B cell (primary cell): ENCODE measurements around the gene METRNL. TPM values are rescaled to one million over a fixed set of nuclear protein-coding genes. Genes with fewer than 3 reads are reported as not detected.

Experiments
- ATAC-seq: fragments of 200-7000 bp; cut with Tn5 transposase; one replicate; pipeline ENCODE4 v1.10.0; 2021; ENCODE audit warnings: low read depth, mild to moderate bottlenecking, moderate number of reproducible peaks, moderate library complexity
- CTCF ChIA-PET: fragments of 350-600 bp; sonication (Branson Sonifier 250); formaldehyde crosslinking; loops from one replicate; lab custom pipeline; 2021; ENCODE audit warnings: antibody characterized with exemption, inconsistent platforms; lab: Charles Lee
- POLR2A ChIA-PET: fragments of 350-600 bp; sonication (Branson Sonifier 250); formaldehyde crosslinking; loops from one replicate; lab custom pipeline; 2021; ENCODE audit warnings: antibody characterized with exemption; lab: Charles Lee
- DNase-seq: peaks from one replicate; pipeline ENCODE4 v3.0.0; 2013
- H2AFZ ChIP-seq: 2 replicates; pipeline ENCODE4 v1.6.1; 2012; ENCODE audit warnings: mild to moderate bottlenecking, low read depth, low read length; ENCODE audit not compliant: insufficient read depth, poor library complexity, severe bottlenecking
- H3K27ac ChIP-seq, 2 donors: 1 replicate in 1 of 2; 2 replicates in 1 of 2; pipeline ENCODE4 v1.5.1; 2012 to 2013; ENCODE audit warnings: low read length in 2 of 2, mild to moderate bottlenecking in 2 of 2, moderate library complexity in 1 of 2
- H3K27me3 ChIP-seq, 4 experiments: fragments of 200-600 bp in 1 of 4; sonication (generic) in 1 of 4; replicated peaks in 1 of 4; 1 replicate in 2 of 4; 2 replicates in 2 of 4; pipeline versions ENCODE4 v1.6.1 to v1.7.0; 2013 to 2016; ENCODE audit warnings: low read length in 3 of 4, mild to moderate bottlenecking in 2 of 4, mixed read lengths in 1 of 4, moderate library complexity in 1 of 4; ENCODE audit not compliant: insufficient read depth in 4 of 4, control insufficient read depth in 3 of 4; ENCODE audit errors: control extremely low read depth in 1 of 4
- H3K36me3 ChIP-seq, 2 experiments: replicated peaks in 1 of 2; 1 replicate in 1 of 2; 2 replicates in 1 of 2; pipeline versions ENCODE4 v1.6.1 to v1.7.1; 2013; ENCODE audit warnings: low read length in 1 of 2; ENCODE audit not compliant: insufficient read depth in 2 of 2, control insufficient read depth in 1 of 2; ENCODE audit errors: control extremely low read depth in 1 of 2, extremely low read depth in 1 of 2
- H3K4me1 ChIP-seq, 2 donors: fragments of 200-600 bp in 1 of 2; sonication (generic) in 1 of 2; 1 replicate in 1 of 2; 2 replicates in 1 of 2; pipeline versions ENCODE4 v1.5.1 to v1.6.1; 2013 to 2017; ENCODE audit warnings: low read length in 2 of 2; ENCODE audit not compliant: control insufficient read depth in 2 of 2, insufficient read depth in 2 of 2
- H3K4me2 ChIP-seq: replicated peaks from 2 replicates; pipeline ENCODE3; 2012; ENCODE audit warnings: mild to moderate bottlenecking, low read depth, low read length; ENCODE audit not compliant: poor library complexity, severe bottlenecking
- H3K4me3 ChIP-seq, 5 experiments: fragments of 200-600 bp in 1 of 5; sonication (generic) in 1 of 5; 1 replicate in 3 of 5; 2 replicates in 2 of 5; pipeline versions ENCODE4 v1.5.1 to v1.7.0; 2011 to 2016; ENCODE audit warnings: low read length in 4 of 5, mild to moderate bottlenecking in 4 of 5, low read depth in 2 of 5, control low read depth in 1 of 5, moderate library complexity in 1 of 5; ENCODE audit not compliant: insufficient read depth in 1 of 5; ENCODE audit errors: control extremely low read depth in 1 of 5, extremely low read depth in 1 of 5
- H3K79me2 ChIP-seq: fragments of 200-600 bp; sonication (generic); one replicate; pipeline ENCODE4 v1.6.0; 2016; ENCODE audit warnings: low read length; ENCODE audit not compliant: control insufficient read depth, insufficient read depth
- H3K9ac ChIP-seq: fragments of 200-600 bp; sonication (generic); 2 replicates; pipeline ENCODE4 v1.6.1; 2017; ENCODE audit warnings: mild to moderate bottlenecking, low read length, moderate library complexity
- H3K9me3 ChIP-seq, 3 donors: one replicate each; pipeline versions ENCODE4 v1.6.1 to v1.7.1; 2013; ENCODE audit warnings: low read length in 2 of 3; ENCODE audit not compliant: control insufficient read depth in 2 of 3, insufficient read depth in 1 of 3; ENCODE audit errors: control extremely low read depth in 1 of 3
- H4K20me1 ChIP-seq: 2 replicates; pipeline ENCODE4 v1.6.0; 2012; ENCODE audit warnings: mild to moderate bottlenecking, low read length; ENCODE audit not compliant: insufficient read depth, control insufficient read depth, poor library complexity, severe bottlenecking
- H3K27ac Mint-ChIP-seq: one replicate; pipeline ENCODE4 v1.8.0; 2021; ENCODE audit warnings: mixed read lengths
- H3K27me3 Mint-ChIP-seq: one replicate; pipeline ENCODE4 v1.8.0; 2021; ENCODE audit warnings: mixed read lengths
- H3K4me1 Mint-ChIP-seq: one replicate; pipeline ENCODE4 v1.8.0; 2021; ENCODE audit warnings: mixed read lengths
- H3K4me3 Mint-ChIP-seq: one replicate; pipeline ENCODE4 v1.8.0; 2021; ENCODE audit warnings: mixed read lengths
- H3K9me3 Mint-ChIP-seq: one replicate; pipeline ENCODE4 v1.8.0; 2022; ENCODE audit warnings: mixed read lengths; ENCODE audit not compliant: insufficient read depth
- EZH2 ChIP-seq: IDR thresholded peaks from 2 replicates; pipeline ENCODE4 v1.6.1; 2012; ENCODE audit warnings: borderline replicate concordance, low read depth, mild to moderate bottlenecking, moderate library complexity, low read length; ENCODE audit not compliant: insufficient read depth, poor library complexity, severe bottlenecking
- WGBS: methylation state at CpG from one replicate; pipeline ENCODE4 v1.1.5; 2013; ENCODE audit warnings: missing lambda C conversion rate; ENCODE audit not compliant: insufficient coverage; 5-methylcytosine and 5-hydroxymethylcytosine counted together
- intact Hi-C: fragments of 100-400 bp; cut with micrococcal nuclease; formaldehyde crosslinking; loops from one replicate; pipeline ENCODE4 v1.10.0; 2022
- polyA plus RNA-seq: library from polyadenylated mRNA; depleted of rRNA; stranded (reverse); fragments of >200 nt; gene quantifications from 2 replicates; pipeline ENCODE4 v1.2.3, GENCODE V29; 2012
- total RNA-seq, 2 donors: library from RNA; stranded (reverse); fragments of 120-200 nt in 1 of 2; gene quantifications; 1 replicate in 1 of 2; 2 replicates in 1 of 2; pipeline versions ENCODE4 v1.2.3 to v1.2.4, GENCODE V29; 2013 to 2022
- TF ChIP-seq, protein P1 (sequence below): fragments of 200-600 bp; IDR thresholded peaks from one replicate; pipeline ENCODE4 v1.8.0; 2022; ENCODE audit warnings: antibody characterized with exemption, mild to moderate bottlenecking

METRNL gene
- total and polyA plus RNA-seq, 2 donors (not counting 1 experiment from before 2014, with no cell fraction given): 11.8 to 18.4 TPM

DNA sequence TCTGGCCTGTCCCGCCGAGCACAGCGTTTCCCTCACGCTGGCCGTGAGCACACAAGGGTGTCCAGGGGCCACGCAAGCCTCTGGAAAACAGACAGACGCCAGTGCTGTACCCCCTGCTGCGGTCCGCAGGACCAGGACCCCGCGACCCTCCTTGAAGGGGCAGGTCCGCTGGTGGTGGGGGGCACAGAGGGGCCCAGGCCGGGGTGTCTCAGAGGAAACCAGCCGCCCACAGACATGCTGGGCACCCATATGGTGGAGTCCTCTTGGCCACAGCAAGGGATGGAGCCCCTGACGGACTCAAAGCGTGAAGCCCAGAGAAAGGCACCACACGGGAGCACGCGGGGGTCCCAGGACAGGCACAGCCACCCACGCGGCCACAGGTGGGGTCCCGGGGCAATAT, 34.4 kb downstream of the METRNL start:
- H3K27me3 ChIP-seq: peaks cover 0 to 29% (median 0%) of the 10 kb centered on the region in 4 experiments
- H3K27ac ChIP-seq: no peak overlapping the region
- peaks cover 16% of the 10 kb centered on the region for H3K4me1 Mint-ChIP-seq
- H3K4me3 Mint-ChIP-seq: no peak overlapping the region
- DNase-seq (no peak), ATAC-seq (no peak)
- H3K9me3 Mint-ChIP-seq: no peaks in the 10 kb centered on the region
- CTCF ChIA-PET: no interaction called here
- no peak for TF ChIP-seq EZH2
- TF ChIP-seq, protein P1, sequence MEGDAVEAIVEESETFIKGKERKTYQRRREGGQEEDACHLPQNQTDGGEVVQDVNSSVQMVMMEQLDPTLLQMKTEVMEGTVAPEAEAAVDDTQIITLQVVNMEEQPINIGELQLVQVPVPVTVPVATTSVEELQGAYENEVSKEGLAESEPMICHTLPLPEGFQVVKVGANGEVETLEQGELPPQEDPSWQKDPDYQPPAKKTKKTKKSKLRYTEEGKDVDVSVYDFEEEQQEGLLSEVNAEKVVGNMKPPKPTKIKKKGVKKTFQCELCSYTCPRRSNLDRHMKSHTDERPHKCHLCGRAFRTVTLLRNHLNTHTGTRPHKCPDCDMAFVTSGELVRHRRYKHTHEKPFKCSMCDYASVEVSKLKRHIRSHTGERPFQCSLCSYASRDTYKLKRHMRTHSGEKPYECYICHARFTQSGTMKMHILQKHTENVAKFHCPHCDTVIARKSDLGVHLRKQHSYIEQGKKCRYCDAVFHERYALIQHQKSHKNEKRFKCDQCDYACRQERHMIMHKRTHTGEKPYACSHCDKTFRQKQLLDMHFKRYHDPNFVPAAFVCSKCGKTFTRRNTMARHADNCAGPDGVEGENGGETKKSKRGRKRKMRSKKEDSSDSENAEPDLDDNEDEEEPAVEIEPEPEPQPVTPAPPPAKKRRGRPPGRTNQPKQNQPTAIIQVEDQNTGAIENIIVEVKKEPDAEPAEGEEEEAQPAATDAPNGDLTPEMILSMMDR: no peak
- intact Hi-C loops: no loop called here
- POLR2A ChIA-PET: no interaction called here
- no peaks in the 10 kb centered on the region for H3K79me2 ChIP-seq
- H3K9ac ChIP-seq: no peak overlapping the region
- H4K20me1 ChIP-seq: no peaks in the 10 kb centered on the region
- no peak overlapping the region for H3K27ac Mint-ChIP-seq
- H3K27me3 Mint-ChIP-seq: peaks cover 16% of the 10 kb centered on the region
- no peaks in the 10 kb centered on the region for H3K9me3 ChIP-seq
- peaks cover 2 to 4% of the 10 kb centered on the region in 2 donors for H3K4me1 ChIP-seq
- no peak overlapping the region for H3K4me2 ChIP-seq
- no peak overlapping the region for H3K4me3 ChIP-seq
- no peak overlapping the region for H2AFZ ChIP-seq
- WGBS: 94% methylated on average over 16 of the region's 22 CpGs
- no peaks in the 10 kb centered on the region for H3K36me3 ChIP-seq

GRCh38 chr17:83114706-83115105, 35.3 kb downstream of the METRNL start:
- no peak overlapping the region for H3K4me3 Mint-ChIP-seq
- ATAC-seq (no peak), DNase-seq (no peak)
- Histone ChIP-seq H3K36me3 (no peaks in the 10 kb centered on the region), H3K27ac (no peak overlapping the region), H2AFZ (no peak overlapping the region), H3K9me3 (no peaks in the 10 kb centered on the region), H3K9ac (no peak overlapping the region), H4K20me1 (no peaks in the 10 kb centered on the region), H3K4me2 (no peak overlapping the region), H3K79me2 (no peaks in the 10 kb centered on the region), H3K4me1 (peaks cover 11 to 13% of the 10 kb centered on the region in 2 donors), H3K4me3 (no peak overlapping the region), H3K27me3 (peaks cover 0 to 21% (median 0%) of the 10 kb centered on the region in 4 experiments)
- H3K9me3 Mint-ChIP-seq: no peaks in the 10 kb centered on the region
- no peak for TF ChIP-seq EZH2
- TF ChIP-seq, protein P1: no peak
- H3K27me3 Mint-ChIP-seq: peaks cover 11% of the 10 kb centered on the region
- peaks cover 25% of the 10 kb centered on the region for H3K4me1 Mint-ChIP-seq
- POLR2A ChIA-PET: no interaction called here
- 87% methylated on average over 15 of the region's 15 CpGs for WGBS
- CTCF ChIA-PET: no interaction called here
- no peak overlapping the region for H3K27ac Mint-ChIP-seq
- intact Hi-C loops: no loop called here
